Erythroblast (primary cell): ENCODE measurements around the gene MIA2.
"Not testable (repeated sequence)": the region's sequence is repeated elsewhere in the genome, so short reads cannot be mapped to it uniquely, and the experiment has no call there.

ENCODE experiments used
- DNase-seq, 2 experiments: peaks; one replicate each; lab custom pipeline; 2025; lab: John Stamatoyannopoulos, UW
- GATA1 ChIP-seq: IDR thresholded peaks from 2 replicates; pipeline ENCODE4 v1.6.1; 2011; ENCODE audit warnings: low read depth, mild to moderate bottlenecking, control low read depth, low read length, moderate library complexity
- POLR2A ChIP-seq: IDR thresholded peaks from 2 replicates; pipeline ENCODE4 v1.6.1; 2011; ENCODE audit warnings: mild to moderate bottlenecking, low read length

The MIA2 gene

GRCh38 chr14:39228044-39228443 is 5.7 kb upstream of the MIA2 start:
- DNase-seq: no peak
- TF ChIP-seq POLR2A (no peak), GATA1 (no peak)

GRCh38 chr14:39228509-39229221 is 5.0 kb upstream of the MIA2 start:
- TF ChIP-seq GATA1 (no peak), POLR2A (no peak)
- no peak for DNase-seq

- no peak for DNase-seq
- TF ChIP-seq POLR2A: no peak
- no peak for TF ChIP-seq GATA1
These were observed 4.5 kb upstream of the MIA2 start for GRCh38 chr14:39229222-39229543.

GRCh38 chr14:39229601-39230110 is 4.1 kb upstream of the MIA2 start:
- TF ChIP-seq POLR2A (no peak), GATA1 (no peak)
- no peak for DNase-seq

- TF ChIP-seq GATA1 (no peak), POLR2A (no peak)
These were observed 3.2 kb upstream of the MIA2 start for GRCh38 chr14:39230416-39231035.

GRCh38 chr14:39231751-39232553 is 1.8 kb upstream of the MIA2 start:
- peak; percentile 54 to 62 for DNase-seq

More at GRCh38 chr14:39230416-39231035, 3.2 kb upstream of the MIA2 start:
- no peak for DNase-seq

GRCh38 chr14:39232554-39233415 is 930 bp upstream of the MIA2 start:
- DNase-seq: no peak
- TF ChIP-seq POLR2A (no peak), GATA1 (no peak)

GRCh38 chr14:39234986-39235385 is 1.3 kb downstream of the MIA2 start:
- DNase-seq: not testable (repeated sequence)

- not testable (repeated sequence) for DNase-seq
These were observed 1.8 kb downstream of the MIA2 start for GRCh38 chr14:39235466-39235865.

- DNase-seq: no peak
- no peak for TF ChIP-seq POLR2A
- TF ChIP-seq GATA1: no peak
These were observed 7.1 kb downstream of the MIA2 start for GRCh38 chr14:39240769-39241168.

- TF ChIP-seq GATA1: no peak
- no peak for TF ChIP-seq POLR2A
- no peak for DNase-seq
These were observed 7.9 kb downstream of the MIA2 start for GRCh38 chr14:39241637-39242036.

GRCh38 chr14:39243831-39244230 is 10.1 kb downstream of the MIA2 start:
- TF ChIP-seq GATA1: no peak
- no peak for TF ChIP-seq POLR2A
- DNase-seq: no peak

- DNase-seq: no peak
These were observed 12.9 kb downstream of the MIA2 start for GRCh38 chr14:39246618-39247017.

More at GRCh38 chr14:39246618-39247017, 12.9 kb downstream of the MIA2 start:
- TF ChIP-seq POLR2A (no peak), GATA1 (no peak)
